NCI-H2196 treated with DMSO at 0.1 percent for 48 hours (cell line): Measurements from ENCODE around the gene GABRG3.
A peak's percentile ranks its signal among the peaks of the same experiment; 100 is the strongest.

Source experiments
- DNase-seq: peaks from one replicate; lab custom pipeline; 2025; ENCODE audit not compliant: unreplicated experiment; lab: John Stamatoyannopoulos, UW

GABRG3 gene

DNA sequence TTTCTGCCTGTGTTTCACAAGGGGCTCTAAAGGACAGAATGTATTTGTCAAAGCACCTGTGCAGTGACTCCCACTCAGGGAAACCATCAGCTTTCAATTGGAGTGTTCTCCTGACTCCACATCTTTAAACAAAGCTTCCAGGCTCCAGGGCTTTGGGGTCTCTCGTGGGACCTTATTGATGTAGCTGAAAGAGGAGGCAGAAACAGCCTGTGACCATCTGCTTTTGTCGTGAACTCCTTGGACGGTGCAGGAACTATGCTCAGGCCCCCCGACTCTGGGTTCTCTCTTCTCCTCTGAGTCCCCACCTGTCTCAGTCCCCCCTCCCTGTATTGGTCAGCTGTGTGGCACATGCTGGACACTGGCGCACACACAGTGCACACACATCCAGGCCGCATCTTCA lies 486.8 kb downstream of the GABRG3 start:
- DNase-seq: no peak

DNA sequence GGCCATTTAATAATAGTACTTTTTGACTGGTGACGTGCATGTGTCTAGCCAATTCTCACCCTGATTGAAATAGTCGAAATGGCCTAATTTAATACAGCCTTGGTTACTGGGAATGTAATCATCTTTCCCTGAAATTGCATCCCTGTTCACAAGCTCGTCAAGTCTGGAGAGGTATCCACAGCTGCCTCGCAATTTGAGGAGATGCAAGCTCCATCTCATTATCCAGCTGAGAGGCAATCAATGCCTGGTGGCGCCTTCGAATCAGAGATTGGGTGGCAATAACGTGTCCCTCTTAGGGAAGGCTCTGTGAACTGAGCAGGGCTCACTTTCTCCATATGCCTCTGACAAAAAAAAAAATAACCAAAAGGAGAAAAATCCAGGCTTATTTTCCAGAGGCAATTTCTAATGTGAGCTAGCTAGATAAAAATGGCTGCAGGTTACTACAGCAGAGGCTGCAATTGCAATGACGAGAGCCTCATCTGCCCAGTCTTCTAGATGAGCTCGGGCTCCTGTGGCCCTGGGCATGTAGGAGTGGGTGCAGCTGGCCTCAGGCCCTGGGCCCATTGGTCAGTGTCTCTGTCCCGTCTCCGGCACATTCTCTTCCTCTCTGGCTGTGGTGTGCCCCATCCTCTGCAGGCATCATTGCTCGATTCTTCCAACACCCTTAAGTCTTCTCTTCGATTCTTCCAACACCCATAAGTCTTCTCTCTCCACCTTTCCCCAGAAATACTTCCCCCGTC lies 487.5 kb downstream of the GABRG3 start:
- no peak for DNase-seq

DNA sequence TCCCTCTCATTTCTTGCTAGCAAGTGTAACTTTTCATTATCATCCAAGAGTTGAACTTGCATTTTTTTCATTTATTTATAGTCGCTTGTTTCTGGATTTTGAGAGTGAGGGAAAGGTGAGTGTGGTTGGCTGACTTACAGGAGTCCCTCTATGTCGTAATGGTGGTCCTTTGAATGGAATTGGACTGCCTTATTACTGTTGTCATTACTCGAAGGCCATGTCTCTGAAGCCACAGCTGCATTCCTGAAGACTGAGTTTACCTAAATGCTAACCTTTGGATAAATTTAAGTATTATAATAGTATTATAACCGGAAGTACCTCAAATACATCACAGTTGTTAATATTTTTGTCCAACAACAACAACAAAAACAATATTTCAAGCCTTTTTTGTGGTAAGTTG lies 488.9 kb downstream of the GABRG3 start:
- no peak for DNase-seq

DNA sequence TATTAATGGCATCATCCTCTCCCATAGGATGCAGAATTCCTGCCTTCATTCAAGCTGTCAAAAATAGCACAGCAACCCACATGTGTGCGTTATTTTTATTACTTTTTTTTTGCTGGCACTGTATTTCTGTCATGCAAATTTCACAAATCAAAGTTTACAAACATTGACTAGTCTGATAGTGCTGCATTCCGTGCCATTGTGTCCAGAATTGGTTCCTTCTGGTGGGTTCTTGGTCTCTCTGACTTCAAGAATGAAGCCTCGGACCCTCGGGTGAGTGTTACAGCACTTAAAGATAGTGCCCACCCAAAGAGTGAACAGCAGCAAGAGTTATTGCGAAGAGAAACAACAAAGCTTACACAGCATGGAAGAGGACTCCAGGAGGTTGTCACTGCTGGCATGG lies 490.2 kb downstream of the GABRG3 start:
- no peak for DNase-seq

DNA sequence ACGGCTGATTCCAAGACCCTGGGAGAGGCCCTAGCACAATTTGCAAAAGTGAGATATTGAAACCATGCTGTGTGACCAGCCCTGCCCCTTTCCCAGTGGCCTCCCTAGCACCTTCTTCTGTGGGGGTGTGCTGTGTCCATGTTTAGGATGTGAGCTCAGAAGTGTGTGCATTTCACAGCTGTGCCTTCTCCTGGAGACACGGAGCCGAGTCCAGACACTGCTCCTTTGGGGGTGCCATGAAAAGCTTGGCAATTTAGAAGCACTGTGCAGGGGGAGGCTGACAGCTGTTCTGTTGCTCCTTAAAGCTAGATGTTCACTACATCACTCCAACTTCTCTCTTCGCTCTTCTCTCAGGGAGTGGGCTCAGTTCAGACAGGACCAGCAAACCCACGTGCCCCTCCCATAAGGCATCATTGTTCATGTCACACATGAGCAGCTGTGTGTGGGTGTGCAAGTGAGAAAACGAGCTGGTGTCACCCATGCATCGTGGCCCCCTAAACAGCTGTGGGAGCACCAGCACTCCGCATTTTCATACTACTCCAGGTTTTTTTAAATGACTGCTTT lies 492.6 kb downstream of the GABRG3 start:
- no peak for DNase-seq

DNA sequence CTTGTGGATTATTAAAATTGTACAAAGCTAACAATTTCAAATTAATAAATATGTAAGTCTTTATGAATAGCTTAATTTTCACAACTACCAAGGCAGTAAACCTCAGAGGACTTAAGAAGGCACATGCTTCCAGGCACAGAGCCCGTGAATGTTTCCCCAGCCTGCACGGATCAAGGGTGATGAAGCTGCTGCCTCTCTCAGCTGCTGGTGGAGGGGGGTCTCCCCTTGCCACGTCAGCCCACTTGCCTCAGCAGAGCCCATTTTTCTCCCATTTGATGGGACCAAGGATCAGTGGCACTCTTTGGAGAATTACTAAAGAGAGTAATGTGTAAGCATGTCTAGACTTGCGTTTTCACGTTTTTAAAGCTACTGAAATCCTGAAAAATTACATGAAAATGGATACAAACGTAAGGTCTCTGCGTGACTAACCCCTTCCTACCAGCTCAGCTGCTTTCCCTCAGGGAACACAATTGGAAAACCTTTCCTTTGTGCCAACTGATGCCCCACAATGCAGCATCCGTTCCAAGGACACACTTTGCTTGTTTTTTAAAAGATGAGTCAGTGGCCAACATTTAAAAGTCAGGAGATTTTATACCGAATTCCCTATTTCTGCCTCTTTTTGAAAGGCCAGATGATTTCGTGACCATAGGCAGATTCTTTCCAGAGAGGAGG lies 494.1 kb downstream of the GABRG3 start:
- DNase-seq: no peak

- no peak for DNase-seq
These were observed 495.8 kb downstream of the GABRG3 start for GRCh38 chr15:27466758-27467157.

DNA sequence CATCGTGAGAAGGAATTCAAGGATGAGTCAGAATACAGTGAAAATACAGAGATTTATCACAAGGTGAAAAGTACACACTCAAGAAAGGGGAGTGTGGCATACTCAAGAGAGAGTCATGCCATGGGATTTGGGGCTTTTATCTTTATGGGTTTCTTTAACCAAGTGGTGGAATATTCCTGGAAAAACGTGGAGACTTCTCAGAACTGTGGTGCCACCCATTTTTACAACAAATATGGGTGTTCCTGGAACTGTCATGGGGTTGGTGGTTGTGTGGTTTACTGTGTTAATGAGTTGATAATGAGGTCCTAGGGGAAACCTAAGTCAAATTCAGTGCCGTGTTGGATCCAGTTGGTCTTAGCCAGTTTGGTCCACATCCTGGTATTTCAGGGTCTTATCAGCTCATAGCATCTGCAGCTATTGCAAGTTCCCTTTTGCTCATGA lies 497.2 kb downstream of the GABRG3 start:
- no peak for DNase-seq

DNA sequence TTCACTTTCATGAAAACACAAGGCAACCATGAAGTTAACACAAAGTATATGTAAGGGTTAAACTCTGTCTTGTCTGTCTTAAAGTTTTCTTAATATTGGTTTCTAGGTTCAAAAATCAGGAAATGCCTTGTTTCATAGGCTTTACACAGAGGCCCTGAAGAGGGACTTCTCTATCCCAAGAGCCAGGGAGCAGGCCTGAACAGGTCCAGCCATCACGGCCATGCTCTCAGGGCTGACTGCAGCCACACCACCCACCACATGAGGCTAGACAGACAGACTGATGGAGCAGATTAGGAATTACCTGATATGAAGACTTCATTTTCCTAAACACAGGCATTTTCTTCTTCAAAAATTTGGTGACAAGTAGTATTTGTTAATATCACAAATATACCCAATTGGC lies 502.9 kb downstream of the GABRG3 start:
- no peak for DNase-seq

DNA sequence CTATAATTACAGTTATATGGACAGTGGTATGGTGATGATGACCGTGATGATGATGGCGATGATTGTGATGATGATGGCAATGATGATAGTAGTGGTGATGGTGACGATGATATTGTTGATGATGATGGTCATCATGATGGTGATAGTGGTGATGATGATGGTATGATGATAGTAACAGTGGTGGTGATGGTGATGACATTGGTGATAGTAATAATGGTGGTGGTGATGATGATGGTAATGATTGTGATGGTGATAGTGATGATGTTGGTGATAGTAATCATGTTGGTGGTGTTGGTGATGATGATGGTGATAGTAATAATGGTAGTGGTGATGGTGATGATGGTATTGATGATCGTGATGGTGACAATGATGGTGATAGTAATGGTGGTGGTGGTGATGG lies 504.4 kb downstream of the GABRG3 start:
- DNase-seq: no peak

GRCh38 chr15:27479296-27480140 lies 508.5 kb downstream of the GABRG3 start:
- peak; percentile 67 for DNase-seq

GRCh38 chr15:27480141-27480530 lies 509.2 kb downstream of the GABRG3 start:
- DNase-seq: no peak

DNA sequence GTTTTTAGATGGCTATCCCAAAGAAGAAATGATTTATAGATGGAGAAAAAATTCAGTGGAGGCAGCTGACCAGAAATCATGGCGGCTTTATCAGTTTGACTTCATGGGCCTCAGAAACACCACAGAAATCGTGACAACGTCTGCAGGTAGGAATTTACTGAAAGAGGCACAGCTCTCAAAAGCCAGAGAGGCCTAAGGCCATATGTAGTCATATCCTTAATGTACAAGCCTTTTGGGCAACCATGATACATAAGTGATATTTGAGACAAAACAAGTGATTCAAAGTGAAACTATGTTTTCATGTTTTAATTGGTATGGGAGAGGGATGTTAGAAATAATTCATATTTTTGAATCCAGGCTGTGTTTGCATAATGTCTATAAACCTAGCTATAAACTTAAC lies 509.7 kb downstream of the GABRG3 start:
- DNase-seq: no peak

DNA sequence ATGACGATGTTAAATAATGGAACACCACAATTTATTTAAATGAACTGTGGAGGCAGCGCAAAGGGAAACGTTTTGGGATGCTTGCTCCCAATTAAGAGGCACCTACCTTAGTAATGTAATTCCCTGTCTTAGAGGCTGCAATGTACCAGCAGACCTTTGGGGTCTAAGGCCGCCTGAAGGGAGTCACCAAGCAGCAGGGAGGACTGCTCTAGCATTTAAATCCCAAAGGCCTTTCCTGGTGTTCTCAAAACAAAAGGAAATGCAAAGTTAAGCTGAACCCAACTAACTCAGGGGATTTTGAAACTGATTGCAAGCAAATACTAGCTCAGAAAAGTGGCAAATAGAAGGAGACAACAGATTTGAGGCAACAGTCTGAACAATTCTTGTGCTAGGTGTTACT lies 510.8 kb downstream of the GABRG3 start:
- DNase-seq: no peak

DNA sequence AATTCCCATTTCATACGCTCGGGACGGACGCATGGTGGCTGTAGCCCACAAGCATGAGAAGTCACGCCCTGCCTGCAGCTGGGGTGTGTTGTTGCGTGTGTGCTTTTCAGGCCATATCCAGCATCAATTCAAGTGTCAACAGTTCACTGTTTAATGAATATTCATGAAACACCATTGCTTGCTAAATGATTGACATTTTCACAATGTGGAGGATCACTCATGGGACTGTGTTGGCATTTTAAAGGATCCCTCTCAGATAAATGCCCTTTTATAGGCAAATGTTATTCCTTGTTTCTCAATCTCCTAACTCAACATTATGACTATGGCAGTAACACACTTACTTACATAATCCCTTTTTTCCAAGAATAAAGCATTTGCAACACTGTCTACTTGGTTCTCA lies 511.3 kb downstream of the GABRG3 start:
- no peak for DNase-seq

- DNase-seq: no peak
These were observed 512.1 kb downstream of the GABRG3 start for GRCh38 chr15:27483124-27483523.

GRCh38 chr15:27485265-27485664 lies 514.3 kb downstream of the GABRG3 start:
- DNase-seq: no peak

DNA sequence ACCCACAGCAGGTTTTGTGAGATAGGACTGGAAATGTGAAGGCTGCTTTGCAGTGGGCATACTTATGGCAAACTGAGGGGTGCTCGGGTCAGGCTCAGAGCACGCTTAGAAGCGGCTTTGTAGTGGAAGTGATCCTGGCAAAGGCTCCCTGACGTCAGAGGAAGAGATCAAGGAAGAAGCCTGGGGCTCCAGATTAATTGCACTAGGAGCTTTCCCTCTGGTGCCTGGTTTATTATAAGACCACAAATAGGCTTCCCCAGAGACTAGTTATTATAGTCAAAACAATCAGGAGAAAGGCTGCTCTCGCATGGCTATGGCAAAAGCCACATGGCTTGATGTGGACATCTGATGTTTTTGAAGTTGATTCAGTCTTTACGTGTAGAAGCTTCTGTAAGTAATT lies 515.1 kb downstream of the GABRG3 start:
- DNase-seq: no peak

DNA sequence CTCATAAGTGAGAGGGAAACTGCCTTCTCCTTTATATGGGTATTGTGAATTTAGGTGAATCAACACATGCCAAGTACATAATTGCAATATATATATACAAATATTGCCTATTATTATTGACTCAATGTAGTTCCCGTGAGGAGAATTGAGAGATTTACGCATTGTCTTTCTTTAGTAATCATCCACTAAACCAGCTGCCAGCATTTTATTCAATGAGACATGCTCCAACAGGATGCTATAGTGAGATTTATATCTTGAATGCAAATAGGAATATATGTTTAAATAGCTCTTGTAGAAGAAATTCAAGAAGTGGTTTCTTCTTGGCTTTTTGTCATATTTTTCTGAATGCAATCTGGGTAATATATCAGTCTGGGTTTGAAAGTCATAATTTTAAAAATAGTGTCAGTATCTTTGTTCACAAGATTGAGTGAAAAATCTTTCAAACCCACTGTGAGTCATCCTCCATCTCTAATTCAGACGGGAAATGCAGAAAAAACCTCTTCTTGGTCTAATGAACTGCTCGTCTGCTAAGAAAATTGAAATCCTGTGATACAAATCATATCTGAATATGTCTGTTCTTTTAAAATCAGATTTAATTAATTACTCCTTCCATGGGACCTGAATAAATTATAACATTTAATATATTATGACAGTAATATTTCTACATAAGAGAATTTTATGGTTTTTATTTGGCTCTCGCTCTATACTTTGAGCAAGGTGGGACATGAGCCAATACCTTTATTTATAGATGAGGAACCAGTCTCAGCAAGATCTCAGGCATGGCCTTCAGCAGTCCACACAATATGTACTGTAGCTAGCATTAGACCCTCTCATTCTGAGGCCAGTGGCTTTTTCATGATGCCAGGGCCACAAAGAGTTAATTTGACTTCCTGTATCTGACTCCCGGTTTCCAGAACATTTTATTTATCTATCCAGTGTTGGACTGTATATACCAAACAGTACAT lies 516.0 kb downstream of the GABRG3 start:
- no peak for DNase-seq

DNA sequence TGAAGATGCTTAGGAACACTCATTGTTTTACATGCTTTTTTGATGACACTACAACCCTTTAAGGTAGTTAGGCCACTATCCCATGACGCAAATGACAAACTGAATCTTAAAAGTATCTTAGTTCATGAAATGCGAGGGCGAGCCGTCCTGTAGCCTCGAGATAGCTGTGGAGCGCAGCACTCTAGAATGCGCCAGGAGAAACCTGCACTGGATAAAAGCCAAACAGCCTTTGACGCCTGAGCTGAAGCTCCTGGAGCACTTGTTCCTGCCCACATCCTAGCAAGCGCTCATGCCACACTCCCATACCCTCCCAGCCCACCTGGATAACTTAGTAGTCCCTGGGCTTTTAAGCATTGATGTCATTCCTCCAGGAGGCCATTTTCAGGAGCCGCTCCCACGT lies 516.9 kb downstream of the GABRG3 start:
- no peak for DNase-seq
